ENCODE measurements around the gene DDX47.

Gene DDX47

DNA sequence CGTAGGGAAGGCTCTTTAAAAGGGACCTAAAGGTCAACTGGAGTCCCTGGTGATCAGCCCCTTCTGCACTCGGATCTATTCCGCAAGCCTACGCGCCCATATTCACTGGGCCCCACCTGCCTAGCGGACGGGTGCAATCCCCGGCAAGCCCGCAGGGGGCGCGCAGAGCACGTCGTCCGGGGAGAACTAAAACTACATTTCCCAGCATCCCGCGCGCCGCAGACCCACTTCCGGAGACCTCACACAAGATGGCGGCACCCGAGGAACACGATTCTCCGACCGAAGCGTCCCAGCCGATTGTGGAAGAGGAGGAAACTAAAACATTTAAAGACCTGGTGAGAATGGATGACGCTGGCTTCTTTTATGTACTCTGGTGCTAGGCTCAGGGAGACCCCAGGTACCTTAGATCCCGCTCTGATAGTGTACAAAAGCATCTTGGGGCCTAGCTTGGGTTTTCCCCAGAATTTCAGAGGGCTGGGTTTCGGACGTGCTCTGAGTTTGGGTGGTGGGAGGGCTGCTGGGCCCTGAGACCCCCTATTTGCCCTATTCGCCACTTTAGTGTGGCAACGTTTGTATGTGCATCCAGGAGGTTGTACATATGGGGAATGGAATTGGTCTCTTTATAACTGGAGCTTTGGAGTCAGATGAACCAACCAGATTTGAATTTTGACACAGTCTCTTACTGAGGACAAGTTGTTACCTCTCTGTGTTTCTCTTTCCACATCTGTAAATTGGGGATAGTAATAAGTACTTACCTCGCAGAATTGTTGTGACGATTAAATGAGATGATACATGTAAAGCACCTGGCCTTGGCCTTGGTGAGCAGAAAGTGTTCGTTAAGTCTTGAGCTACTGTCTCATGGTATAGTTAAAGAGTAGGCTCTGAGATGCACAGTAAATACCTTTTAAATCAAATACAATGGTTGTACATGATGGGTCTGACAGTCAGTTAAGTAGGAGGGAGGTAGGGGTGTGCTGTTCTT is at the start of gene DDX47:
Gene DDX47 (plus strand): TSS at position 227 of the 982 bp plus-strand sequence. CDS start 22 bp downstream, at position 249.
- DNase-seq (ENCODE audit: low read depth in 2 of 2): peak; percentile 98

DNA sequence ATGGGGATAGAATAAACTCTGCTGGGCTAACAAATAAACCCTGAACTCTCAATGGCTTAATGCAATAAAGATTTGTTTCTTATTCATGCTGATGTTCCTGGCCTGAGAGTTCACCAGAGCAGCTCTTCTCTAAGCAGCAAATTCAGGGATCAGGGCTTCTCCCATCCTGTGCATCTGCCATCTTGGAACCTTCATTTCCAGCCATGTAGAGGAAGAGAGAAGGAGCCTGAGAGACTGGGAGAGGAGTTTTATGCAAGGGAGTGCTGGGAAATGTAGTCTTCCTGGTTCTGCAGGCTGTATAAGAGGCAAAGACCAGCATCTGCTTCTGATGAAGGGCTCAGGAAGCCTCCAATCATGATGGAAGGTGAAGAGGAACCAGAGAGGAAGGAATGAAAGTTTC is 48.3 kb upstream of the DDX47 start:
- DNase-seq (ENCODE audit: low read depth in 2 of 2): no peak

GRCh38 chr12:12770262-12770661 is 42.9 kb upstream of the DDX47 start:
- no peak for DNase-seq (ENCODE audit: low read depth in 2 of 2)

- DNase-seq (ENCODE audit: low read depth in 2 of 2): no peak
These were observed 38.4 kb upstream of the DDX47 start for GRCh38 chr12:12774791-12775190.

GRCh38 chr12:12776261-12776660 is 36.9 kb upstream of the DDX47 start:
- no peak for DNase-seq (ENCODE audit: low read depth in 2 of 2)

- DNase-seq (ENCODE audit: low read depth in 2 of 2): no peak
These were observed 36.1 kb upstream of the DDX47 start for GRCh38 chr12:12777092-12777491.

- no peak for DNase-seq (ENCODE audit: low read depth in 2 of 2)
These were observed 34.1 kb upstream of the DDX47 start for GRCh38 chr12:12779007-12779406.

- DNase-seq (ENCODE audit: low read depth in 2 of 2): no peak
These were observed 33.6 kb upstream of the DDX47 start for GRCh38 chr12:12779529-12779928.

GRCh38 chr12:12784116-12784515 is 29.0 kb upstream of the DDX47 start:
- DNase-seq (ENCODE audit: low read depth in 2 of 2): no peak

DNA sequence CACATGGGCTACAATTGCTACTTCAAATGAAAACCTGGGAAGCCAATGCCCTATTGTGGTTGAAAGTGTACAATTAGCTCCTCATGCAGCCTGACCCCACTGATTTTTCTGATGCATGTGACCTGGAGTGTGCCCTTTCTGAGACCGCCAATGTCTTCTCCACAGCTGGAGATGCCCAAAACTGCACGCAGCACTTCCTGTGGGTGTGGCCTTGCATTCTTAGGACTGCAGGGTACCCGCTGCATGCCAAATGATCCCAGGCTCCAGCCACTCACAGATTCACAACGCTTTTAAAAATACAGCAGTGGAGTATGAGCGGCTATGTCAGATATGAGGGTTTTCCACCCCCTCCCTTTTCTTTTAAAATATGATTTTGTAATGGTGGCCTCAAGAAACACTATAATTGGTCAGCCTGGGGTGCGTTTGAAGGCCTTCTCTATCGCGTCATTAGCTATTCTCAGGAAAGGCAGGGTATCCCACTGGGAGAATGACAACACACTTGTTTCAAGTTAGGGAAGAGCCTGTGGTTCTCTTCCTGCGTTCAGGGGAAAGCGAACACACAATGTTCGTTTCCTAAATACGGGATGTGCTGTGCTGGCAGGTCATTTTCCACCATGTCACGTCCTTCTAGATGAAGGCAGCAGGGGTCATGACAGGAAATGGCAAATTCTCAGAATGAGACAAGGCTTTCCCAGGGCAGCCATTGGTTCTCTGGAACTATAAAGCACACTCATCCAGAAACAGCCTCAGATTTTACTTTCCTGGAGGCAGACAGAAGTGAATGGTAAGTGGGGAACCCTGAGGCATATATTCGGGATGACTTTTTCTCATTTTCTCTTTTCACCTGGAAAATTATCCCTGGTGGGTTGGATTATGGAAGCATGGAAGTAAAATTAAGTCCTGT is 28.0 kb upstream of the DDX47 start, which contains the start of gene APOLD1:
Gene APOLD1 (plus strand): TSS at position 749 of the 904 bp plus-strand sequence. CDS start 33 bp downstream, at position 782.
- DNase-seq (ENCODE audit: low read depth in 2 of 2): no peak

GRCh38 chr12:12786351-12786705 is 26.8 kb upstream of the DDX47 start:
- DNase-seq (ENCODE audit: low read depth in 2 of 2): no peak

DNA sequence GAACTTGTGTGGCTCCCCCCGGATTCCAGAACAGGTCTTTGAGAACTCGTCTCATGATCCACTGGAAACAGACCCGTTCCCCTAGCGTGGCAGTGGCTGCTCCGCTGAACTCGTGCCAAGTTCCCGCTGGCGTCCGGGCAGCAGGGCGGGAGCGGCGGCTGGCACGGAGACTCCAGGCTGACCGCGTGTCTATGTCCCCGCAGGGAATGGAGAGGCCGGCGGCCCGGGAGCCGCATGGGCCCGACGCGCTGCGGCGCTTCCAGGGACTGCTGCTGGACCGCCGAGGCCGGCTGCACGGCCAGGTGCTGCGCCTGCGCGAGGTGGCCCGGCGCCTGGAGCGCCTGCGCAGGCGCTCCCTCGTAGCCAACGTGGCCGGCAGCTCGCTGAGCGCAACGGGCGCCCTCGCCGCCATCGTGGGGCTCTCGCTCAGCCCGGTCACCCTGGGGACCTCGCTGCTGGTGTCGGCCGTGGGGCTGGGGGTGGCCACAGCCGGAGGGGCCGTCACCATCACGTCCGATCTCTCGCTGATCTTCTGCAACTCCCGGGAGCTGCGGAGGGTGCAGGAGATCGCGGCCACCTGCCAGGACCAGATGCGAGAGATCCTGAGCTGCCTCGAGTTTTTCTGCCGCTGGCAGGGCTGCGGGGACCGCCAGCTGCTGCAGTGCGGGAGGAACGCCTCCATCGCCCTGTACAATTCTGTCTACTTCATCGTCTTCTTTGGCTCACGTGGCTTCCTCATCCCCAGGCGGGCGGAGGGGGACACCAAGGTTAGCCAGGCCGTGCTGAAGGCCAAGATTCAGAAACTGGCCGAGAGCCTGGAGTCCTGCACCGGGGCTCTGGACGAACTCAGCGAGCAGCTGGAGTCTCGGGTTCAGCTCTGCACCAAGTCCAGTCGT is 26.2 kb upstream of the DDX47 start:
- DNase-seq (ENCODE audit: low read depth in 2 of 2): peak; percentile 61 to 68

DNA sequence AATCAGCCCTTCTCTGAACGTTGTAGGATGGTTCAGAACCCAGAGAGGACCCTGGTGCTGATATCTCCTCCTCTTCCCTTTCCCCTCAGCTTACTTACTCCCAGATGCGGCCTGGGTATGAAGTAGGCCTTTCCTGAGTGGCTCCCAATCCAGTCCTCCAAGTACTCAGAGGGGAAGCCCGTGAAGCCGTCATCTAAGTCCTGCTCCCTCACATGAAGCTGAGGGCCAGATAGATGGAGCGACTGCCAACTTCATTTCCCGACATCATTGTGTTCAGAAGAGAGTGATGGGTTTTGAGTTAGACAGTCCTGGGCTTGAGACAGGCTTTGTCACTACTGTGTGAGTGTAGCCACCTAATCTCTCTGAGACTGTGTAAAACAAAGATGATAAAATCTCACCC is 25.0 kb upstream of the DDX47 start:
- DNase-seq (ENCODE audit: low read depth in 2 of 2): no peak

DNA sequence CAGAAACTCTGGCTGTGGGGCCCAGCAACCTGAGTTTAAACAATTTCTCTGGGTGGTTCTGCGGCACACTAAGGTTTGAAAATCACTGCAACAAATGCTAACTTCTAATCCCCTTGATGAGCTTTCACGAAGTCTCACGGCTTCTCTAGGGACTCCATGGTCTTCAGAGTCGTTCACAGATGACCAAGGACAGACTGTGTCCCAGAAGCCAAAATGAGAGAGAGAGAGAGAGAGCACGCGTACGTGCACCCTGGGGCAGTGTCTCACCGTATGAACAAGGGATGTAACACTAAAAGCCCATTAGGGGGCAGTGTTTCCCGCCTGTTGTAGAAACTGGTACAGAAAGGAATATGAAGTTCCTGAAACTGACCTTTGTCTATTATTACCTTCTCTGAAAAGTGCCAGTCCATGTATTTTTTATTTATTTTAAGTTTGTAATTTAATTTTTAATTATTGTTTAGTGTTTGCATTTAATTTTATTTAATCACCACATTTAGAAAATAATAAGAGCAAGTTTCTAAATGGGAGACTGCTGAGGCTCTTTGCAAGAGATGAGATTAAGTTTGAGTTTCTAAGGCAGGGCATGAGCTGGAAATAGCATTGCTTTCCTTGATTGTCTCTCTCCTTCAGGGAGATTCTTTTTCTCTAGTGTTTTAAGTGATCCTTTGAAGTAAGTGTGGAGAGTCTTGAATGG is 24.3 kb upstream of the DDX47 start:
- peak; percentile 28 to 58 for DNase-seq (ENCODE audit: low read depth in 2 of 2)

DNA sequence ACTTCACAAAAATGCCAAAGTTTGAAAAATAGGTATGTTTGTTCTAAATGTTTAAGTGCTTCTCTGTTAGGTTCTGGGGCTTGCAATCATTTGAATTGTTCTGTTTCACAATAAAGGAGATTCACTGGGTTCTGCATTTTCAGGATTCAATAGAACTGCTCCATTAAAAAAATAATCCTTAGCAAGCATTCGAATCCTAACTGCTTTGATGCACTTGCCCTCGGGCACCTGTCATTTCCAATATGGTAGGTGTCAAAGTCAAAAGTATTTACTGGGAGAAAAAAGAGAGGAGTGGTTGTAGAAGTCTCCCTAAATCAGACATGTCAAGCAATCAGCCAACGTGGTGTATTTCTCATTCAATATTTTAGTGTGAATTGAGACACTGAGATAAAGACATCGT is 22.2 kb upstream of the DDX47 start:
- no peak for DNase-seq (ENCODE audit: low read depth in 2 of 2)

GRCh38 chr12:12791756-12792369 is 21.3 kb upstream of the DDX47 start:
- DNase-seq (ENCODE audit: low read depth in 2 of 2): no peak

- DNase-seq (ENCODE audit: low read depth in 2 of 2): no peak
These were observed 20.7 kb upstream of the DDX47 start for GRCh38 chr12:12792421-12792820.

DNA sequence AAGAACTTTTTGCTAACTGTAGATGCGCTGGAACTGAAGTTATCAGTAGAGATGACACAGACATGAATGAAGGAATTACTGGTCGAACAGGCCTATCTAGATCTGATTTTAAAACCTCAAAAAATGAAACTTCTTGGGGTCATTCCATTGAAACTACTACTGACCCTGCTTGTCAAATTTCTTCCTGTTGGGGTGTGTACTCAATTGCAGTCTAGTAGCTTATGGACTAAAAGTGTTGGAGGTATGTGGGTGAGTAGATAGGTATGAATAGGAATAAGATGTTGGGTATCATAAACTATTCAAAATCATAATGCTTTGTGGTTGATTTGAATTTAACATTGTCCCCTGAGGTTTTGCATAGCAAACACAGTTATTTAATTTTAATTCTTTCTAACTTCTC is 18.5 kb upstream of the DDX47 start:
- DNase-seq (ENCODE audit: low read depth in 2 of 2): no peak

- DNase-seq (ENCODE audit: low read depth in 2 of 2): no peak
These were observed 17.0 kb upstream of the DDX47 start for GRCh38 chr12:12796171-12796570.
